Measurements from ENCODE around the gene SAMD10. TPM values are rescaled to one million over a fixed set of nuclear protein-coding genes. Genes with fewer than 3 reads are reported as not detected.

Gene SAMD10
- total RNA-seq, 1 donor from 2014 or later: 7.4 TPM

DNA sequence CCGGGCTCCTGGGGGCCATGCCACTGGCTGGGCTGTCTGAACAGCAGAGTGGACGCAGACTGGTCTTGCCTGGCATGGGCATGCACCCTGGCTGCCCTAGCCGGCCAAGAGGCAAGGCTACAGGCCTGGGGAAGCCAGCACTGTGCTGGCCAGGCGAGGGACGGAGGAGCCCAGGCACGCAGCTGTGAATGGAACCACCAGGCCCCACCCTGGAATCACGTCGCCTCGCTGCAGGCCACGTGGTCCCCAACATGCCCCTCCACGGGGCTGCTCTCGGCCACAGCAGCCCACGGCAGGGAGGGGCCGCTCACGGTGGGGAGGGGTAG lies 27.3 kb downstream of the SAMD10 start:
- no peak for DNase-seq (ENCODE audit: extremely low spot score, unreplicated experiment)
- TF ChIP-seq, protein P1, sequence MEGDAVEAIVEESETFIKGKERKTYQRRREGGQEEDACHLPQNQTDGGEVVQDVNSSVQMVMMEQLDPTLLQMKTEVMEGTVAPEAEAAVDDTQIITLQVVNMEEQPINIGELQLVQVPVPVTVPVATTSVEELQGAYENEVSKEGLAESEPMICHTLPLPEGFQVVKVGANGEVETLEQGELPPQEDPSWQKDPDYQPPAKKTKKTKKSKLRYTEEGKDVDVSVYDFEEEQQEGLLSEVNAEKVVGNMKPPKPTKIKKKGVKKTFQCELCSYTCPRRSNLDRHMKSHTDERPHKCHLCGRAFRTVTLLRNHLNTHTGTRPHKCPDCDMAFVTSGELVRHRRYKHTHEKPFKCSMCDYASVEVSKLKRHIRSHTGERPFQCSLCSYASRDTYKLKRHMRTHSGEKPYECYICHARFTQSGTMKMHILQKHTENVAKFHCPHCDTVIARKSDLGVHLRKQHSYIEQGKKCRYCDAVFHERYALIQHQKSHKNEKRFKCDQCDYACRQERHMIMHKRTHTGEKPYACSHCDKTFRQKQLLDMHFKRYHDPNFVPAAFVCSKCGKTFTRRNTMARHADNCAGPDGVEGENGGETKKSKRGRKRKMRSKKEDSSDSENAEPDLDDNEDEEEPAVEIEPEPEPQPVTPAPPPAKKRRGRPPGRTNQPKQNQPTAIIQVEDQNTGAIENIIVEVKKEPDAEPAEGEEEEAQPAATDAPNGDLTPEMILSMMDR (conservative IDR thresholded peaks at IDR 0.05): no peak
- Mint-ChIP-seq H3K27ac (no peak overlapping the region), H3K27me3 (no peaks in the 10 kb centered on the region), H3K4me3 (no peak overlapping the region), H3K9me3 (no peaks in the 10 kb centered on the region), H3K36me3 (no peaks in the 10 kb centered on the region), H3K4me1 (ENCODE audit: unreplicated experiment) (peaks cover 26% of the 10 kb centered on the region)

DNA sequence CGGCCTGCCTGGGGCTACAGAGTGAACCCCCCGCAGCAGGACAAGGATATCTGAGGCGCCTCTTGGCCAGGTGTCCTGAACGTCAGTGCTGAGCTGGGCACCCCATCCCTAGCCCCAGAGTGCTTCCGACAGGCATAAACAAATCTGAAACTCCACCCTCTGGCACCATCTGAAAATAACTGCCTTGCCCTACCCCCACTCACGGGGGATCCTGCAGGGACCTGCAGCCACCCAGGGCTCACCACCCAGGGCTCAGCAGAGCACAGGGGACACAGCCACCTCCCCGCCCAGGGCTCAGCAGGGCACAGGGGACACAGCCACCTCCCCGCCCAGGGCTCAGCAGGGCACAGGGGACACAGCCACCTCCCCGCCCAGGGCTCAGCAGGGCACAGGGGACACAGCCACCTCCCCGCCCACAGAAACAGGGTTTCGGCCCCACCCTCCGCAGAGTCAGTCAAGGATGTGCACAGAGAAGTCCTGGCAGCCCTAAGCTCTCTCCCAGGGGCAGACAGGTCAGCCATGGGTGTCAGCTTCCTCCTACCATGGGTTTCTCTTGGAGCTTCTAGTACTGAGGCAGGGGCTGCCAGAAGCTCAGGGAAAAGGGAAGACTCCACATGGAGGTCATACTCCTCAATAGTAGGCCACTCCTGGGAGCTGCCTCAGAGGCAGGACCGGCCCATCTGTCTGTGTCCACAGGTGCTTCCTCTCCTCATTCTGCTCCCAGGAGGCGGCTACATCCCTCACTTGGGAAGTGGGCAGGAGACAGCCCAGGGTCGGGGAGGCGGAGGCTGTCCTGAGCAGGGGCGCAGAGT lies 27.8 kb downstream of the SAMD10 start:
- Mint-ChIP-seq H3K4me3 (no peak overlapping the region), H3K4me1 (ENCODE audit: unreplicated experiment) (peaks cover 26% of the 10 kb centered on the region), H3K27ac (no peak overlapping the region), H3K9me3 (no peaks in the 10 kb centered on the region), H3K27me3 (no peaks in the 10 kb centered on the region), H3K36me3 (no peaks in the 10 kb centered on the region)
- no peak for DNase-seq (ENCODE audit: extremely low spot score, unreplicated experiment)
- TF ChIP-seq, protein P1 (conservative IDR thresholded peaks at IDR 0.05): no peak

DNA sequence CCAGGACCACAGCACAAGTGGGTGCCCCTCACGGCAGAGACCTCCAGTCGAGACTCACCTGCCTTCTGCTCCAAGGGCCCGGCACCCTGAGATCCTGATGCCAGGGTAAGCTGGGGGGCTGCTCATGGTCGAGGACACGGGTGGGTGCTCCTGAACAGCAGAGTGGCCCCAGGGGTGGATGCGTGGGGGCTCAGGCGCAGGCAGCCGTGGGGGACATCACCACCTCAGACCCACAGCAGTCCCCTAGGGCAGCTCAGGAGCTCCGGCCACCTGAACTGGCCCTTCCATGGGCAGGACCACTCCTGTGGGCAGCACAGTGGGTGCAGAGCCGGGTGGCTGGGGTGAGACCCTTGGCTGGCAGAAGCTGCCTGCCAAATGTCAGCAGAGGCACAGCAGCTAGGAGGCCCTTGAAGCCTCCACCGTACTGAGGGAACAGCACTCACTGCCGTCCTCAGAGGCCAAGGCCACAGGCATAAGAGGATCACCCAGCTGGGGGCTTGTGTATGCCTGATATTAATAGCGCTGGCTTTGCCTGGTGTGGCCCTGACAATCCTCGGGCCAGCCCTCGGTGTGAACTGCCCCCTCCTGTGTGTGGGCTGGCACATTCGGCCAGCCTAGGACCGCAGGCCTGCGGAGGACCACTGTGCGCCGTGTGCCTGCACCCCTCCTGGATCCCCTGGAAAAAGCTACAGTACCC lies 28.6 kb downstream of the SAMD10 start:
- no peaks in the 10 kb centered on the region for H3K9me3 Mint-ChIP-seq
- no peaks in the 10 kb centered on the region for H3K27me3 Mint-ChIP-seq
- H3K4me1 Mint-ChIP-seq (ENCODE audit: unreplicated experiment): peaks cover 26% of the 10 kb centered on the region
- H3K27ac Mint-ChIP-seq: no peak overlapping the region
- H3K36me3 Mint-ChIP-seq: no peaks in the 10 kb centered on the region
- H3K4me3 Mint-ChIP-seq: no peak overlapping the region
- DNase-seq (ENCODE audit: extremely low spot score, unreplicated experiment): no peak
- TF ChIP-seq, protein P1 (conservative IDR thresholded peaks at IDR 0.05): no peak

DNA sequence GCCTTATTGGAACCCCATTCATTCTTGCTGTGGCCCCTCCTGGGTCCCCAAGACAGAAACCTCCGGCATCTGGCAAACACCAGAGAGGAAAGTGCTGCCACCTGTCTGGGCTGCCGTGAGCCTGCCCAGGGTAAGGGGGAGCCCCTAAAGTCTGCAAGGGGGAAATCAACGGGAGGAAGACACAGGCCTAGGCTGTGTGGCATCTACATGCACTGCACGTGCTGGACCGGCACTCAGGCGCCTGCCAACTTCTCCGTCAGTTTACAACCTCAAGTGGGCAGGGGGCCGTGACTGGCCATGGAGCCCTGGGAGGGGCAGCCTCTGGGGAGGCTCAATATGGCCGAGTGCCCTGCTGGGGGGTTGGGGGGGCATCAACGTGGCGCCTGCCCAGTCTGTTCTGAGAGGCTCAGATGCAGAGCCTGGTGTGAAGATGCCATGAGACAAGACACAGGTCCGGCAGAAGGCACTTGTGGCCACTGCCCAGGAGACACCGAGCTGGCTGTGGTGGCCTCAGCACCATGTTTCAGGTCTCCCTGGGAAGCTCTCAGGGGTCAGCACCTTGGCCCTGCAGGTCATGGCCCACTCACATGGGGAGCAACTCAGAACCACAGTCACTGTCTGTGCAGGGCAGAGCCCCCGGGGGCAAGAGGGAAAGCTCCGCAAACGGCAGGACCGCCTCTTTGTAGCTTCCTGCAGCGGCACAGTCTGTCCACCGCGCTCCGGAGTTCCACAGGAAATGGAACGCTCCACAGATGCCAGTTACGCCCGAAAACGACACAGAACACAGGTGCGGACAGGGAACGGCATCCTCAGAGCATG lies 31.6 kb downstream of the SAMD10 start:
- Mint-ChIP-seq H3K9me3 (no peaks in the 10 kb centered on the region), H3K27ac (peak overlapping the region; percentile 96), H3K27me3 (no peaks in the 10 kb centered on the region), H3K4me1 (ENCODE audit: unreplicated experiment) (peaks cover 13% of the 10 kb centered on the region), H3K4me3 (peak overlapping the region; percentile 51), H3K36me3 (no peaks in the 10 kb centered on the region)
- no peak for DNase-seq (ENCODE audit: extremely low spot score, unreplicated experiment)
- TF ChIP-seq, protein P1 (conservative IDR thresholded peaks at IDR 0.05): no peak

DNA sequence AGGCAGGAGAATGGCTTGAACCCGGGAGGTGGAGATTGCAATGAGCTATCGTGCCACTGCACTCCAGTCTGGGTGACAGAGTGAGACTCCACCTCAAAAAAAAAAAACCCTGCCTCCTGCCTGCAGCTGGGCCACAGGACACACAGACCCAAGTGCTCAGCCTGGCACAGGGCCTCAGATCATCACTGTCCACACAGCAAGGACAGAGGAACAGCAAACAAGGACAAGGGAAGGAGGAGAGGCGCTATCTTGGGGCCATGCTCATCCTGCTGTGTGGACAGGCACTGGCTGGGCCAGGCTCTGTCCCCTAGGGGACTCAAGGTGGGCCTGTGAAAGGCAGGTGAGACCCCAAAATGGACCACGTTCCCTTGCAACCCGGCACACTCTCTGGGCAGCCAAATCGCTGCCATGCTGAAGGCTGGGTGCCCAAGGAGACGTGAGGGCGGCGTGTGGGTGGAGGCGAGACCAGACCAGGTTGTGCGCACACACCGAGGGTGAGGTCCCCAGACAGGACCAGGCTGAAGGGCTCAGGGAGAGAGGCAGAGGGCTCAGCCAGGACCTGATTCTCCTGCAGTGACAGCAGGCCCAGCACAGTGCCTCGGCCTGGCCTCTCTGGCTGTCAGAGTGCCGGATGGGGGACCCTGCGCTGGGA lies 32.3 kb downstream of the SAMD10 start:
- peak overlapping the region; percentile 85 for H3K27ac Mint-ChIP-seq
- peaks cover 13% of the 10 kb centered on the region for H3K4me1 Mint-ChIP-seq (ENCODE audit: unreplicated experiment)
- DNase-seq (ENCODE audit: extremely low spot score, unreplicated experiment): no peak
- TF ChIP-seq, protein P1 (conservative IDR thresholded peaks at IDR 0.05): no peak
- no peaks in the 10 kb centered on the region for H3K36me3 Mint-ChIP-seq
- no peak overlapping the region for H3K4me3 Mint-ChIP-seq
- no peaks in the 10 kb centered on the region for H3K9me3 Mint-ChIP-seq
- no peaks in the 10 kb centered on the region for H3K27me3 Mint-ChIP-seq

Data from type B pancreatic cell (in vitro differentiated cells).